Measurements from ENCODE around the gene DDX4.

DDX4 gene

GRCh38 chr5:55820488-55820887, 82.6 kb downstream of the DDX4 start:
- no peak for TF ChIP-seq CTCF (IDR thresholded peaks at IDR 0.05; ENCODE audit: insufficient read depth, low read depth, low read length, missing control alignments)
- no peak for DNase-seq (ENCODE audit: low read depth)
- H3K4me3 ChIP-seq (ENCODE audit: low read depth, low read length) = no peak overlapping the region

- TF ChIP-seq CTCF (IDR thresholded peaks at IDR 0.05; ENCODE audit: insufficient read depth, low read depth, low read length, missing control alignments) = no peak
- DNase-seq (ENCODE audit: low read depth) = no peak
- H3K4me3 ChIP-seq (ENCODE audit: low read depth, low read length) = no peak overlapping the region
Measured at GRCh38 chr5:55821731-55822512, 84.1 kb downstream of the DDX4 start.

- TF ChIP-seq CTCF (IDR thresholded peaks at IDR 0.05; ENCODE audit: insufficient read depth, low read depth, low read length, missing control alignments) = no peak
- DNase-seq (ENCODE audit: low read depth) = no peak
- no peak overlapping the region for H3K4me3 ChIP-seq (ENCODE audit: low read depth, low read length)
Measured at GRCh38 chr5:55823151-55823796, 85.4 kb downstream of the DDX4 start.

- no peak overlapping the region for H3K4me3 ChIP-seq (ENCODE audit: low read depth, low read length)
- peak; percentile 30 for DNase-seq (ENCODE audit: low read depth)
- TF ChIP-seq CTCF (IDR thresholded peaks at IDR 0.05; ENCODE audit: insufficient read depth, low read depth, low read length, missing control alignments) = no peak
Measured at GRCh38 chr5:55829956-55830355, 92.1 kb downstream of the DDX4 start.

- no peak for DNase-seq (ENCODE audit: low read depth)
- H3K4me3 ChIP-seq (ENCODE audit: low read depth, low read length) = no peak overlapping the region
- TF ChIP-seq CTCF (IDR thresholded peaks at IDR 0.05; ENCODE audit: insufficient read depth, low read depth, low read length, missing control alignments) = no peak
Measured at GRCh38 chr5:55832446-55832845, 94.6 kb downstream of the DDX4 start.

- no peak for TF ChIP-seq CTCF (IDR thresholded peaks at IDR 0.05; ENCODE audit: insufficient read depth, low read depth, low read length, missing control alignments)
- DNase-seq (ENCODE audit: low read depth) = no peak
- no peak overlapping the region for H3K4me3 ChIP-seq (ENCODE audit: low read depth, low read length)
Measured at GRCh38 chr5:55836191-55836590, 98.3 kb downstream of the DDX4 start.

All from GM12865 (cell line).